HG03064 (cell line): ENCODE data around the gene CTDSP2.
A peak's percentile ranks its signal among the peaks of the same experiment; 100 is the strongest.
"Not testable (repeated sequence)": the region's sequence is repeated elsewhere in the genome, so short reads cannot be mapped to it uniquely, and the experiment has no call there.

Source experiments
- ATAC-seq: cut with Tn5 transposase; IDR thresholded peaks from one replicate; pipeline ENCODE4 v1.9.1; 2021; ENCODE audit warnings: low read depth; ENCODE audit not compliant: unreplicated experiment

CTDSP2 gene

GRCh38 chr12:57846577-57847319 is at the start of gene CTDSP2:
Gene CTDSP2, minus strand, starts transcription at chr12:57846729. Its CDS starts 294 bp downstream, at chr12:57846435.
- peak; percentile 20 for ATAC-seq

- ATAC-seq: no peak
Measured at GRCh38 chr12:57896115-57896433, 49.5 kb upstream of the CTDSP2 start.

- ATAC-seq: no peak
Measured at GRCh38 chr12:57895389-57896114, 49.0 kb upstream of the CTDSP2 start.

- no peak for ATAC-seq
Measured at GRCh38 chr12:57894399-57895292, 48.1 kb upstream of the CTDSP2 start.

GRCh38 chr12:57893431-57894353 is 47.2 kb upstream of the CTDSP2 start:
- ATAC-seq: no peak

GRCh38 chr12:57892232-57892972 is 45.9 kb upstream of the CTDSP2 start:
- no peak for ATAC-seq

- ATAC-seq: no peak
Measured at GRCh38 chr12:57891542-57892228, 45.2 kb upstream of the CTDSP2 start.

GRCh38 chr12:57890191-57891115 is 43.9 kb upstream of the CTDSP2 start:
- no peak for ATAC-seq

- no peak for ATAC-seq
Measured at GRCh38 chr12:57889500-57889989, 43.0 kb upstream of the CTDSP2 start.

- no peak for ATAC-seq
Measured at GRCh38 chr12:57888409-57889157, 42.1 kb upstream of the CTDSP2 start.

GRCh38 chr12:57887631-57888408 is 41.3 kb upstream of the CTDSP2 start:
- no peak for ATAC-seq

- ATAC-seq: not testable (repeated sequence)
Measured at GRCh38 chr12:57886964-57887363, 40.4 kb upstream of the CTDSP2 start.

GRCh38 chr12:57886542-57886941 is 40.0 kb upstream of the CTDSP2 start:
- ATAC-seq: no peak

- no peak for ATAC-seq
Measured at GRCh38 chr12:57885207-57885606, 38.7 kb upstream of the CTDSP2 start.

- ATAC-seq: no peak
Measured at GRCh38 chr12:57883700-57884099, 37.2 kb upstream of the CTDSP2 start.

GRCh38 chr12:57883057-57883456 is 36.5 kb upstream of the CTDSP2 start:
- ATAC-seq: no peak
